H9 (cell line): Measurements from ENCODE around the gene RALGDS. TPM values are rescaled to one million over a fixed set of nuclear protein-coding genes. Genes with fewer than 3 reads are reported as not detected.

ENCODE experiments used
- DNase-seq: peaks from one replicate; pipeline ENCODE4 v3.0.0-alpha.2; 2017
- H2AFZ ChIP-seq: one replicate; pipeline ENCODE4 v1.6.1; 2013; ENCODE audit warnings: mild to moderate bottlenecking, low read length, control low read depth, moderate library complexity
- H2AK5ac ChIP-seq: 2 replicates; pipeline ENCODE4 v1.6.1; 2013; ENCODE audit warnings: low read length, control low read depth, mixed read lengths; ENCODE audit not compliant: insufficient read length
- H2BK120ac ChIP-seq: one replicate; pipeline ENCODE4 v1.6.1; 2013; ENCODE audit warnings: low read depth, mild to moderate bottlenecking, low read length, control low read depth, inconsistent platforms; ENCODE audit not compliant: poor library complexity, severe bottlenecking
- H2BK12ac ChIP-seq: 2 replicates; pipeline ENCODE4 v1.6.1; 2013; ENCODE audit warnings: low read length, control low read depth, mixed read lengths, low read depth; ENCODE audit not compliant: insufficient read length
- H2BK15ac ChIP-seq: 2 replicates; pipeline ENCODE4 v1.6.1; 2013; ENCODE audit warnings: low read depth, low read length, control low read depth
- H2BK20ac ChIP-seq: one replicate; pipeline ENCODE4 v1.6.1; 2013; ENCODE audit warnings: low read depth, mild to moderate bottlenecking, low read length, control low read depth, inconsistent platforms; ENCODE audit not compliant: poor library complexity, severe bottlenecking
- H2BK5ac ChIP-seq: 2 replicates; pipeline ENCODE4 v1.6.1; 2013; ENCODE audit warnings: low read length, control low read depth, mixed read lengths; ENCODE audit not compliant: insufficient read length
- H3K14ac ChIP-seq: 2 replicates; pipeline ENCODE4 v1.6.1; 2013; ENCODE audit warnings: low read length, control low read depth; ENCODE audit not compliant: insufficient read depth
- H3K18ac ChIP-seq: 2 replicates; pipeline ENCODE4 v1.6.1; 2013; ENCODE audit warnings: low read depth, mild to moderate bottlenecking, mixed read lengths, low read length, control low read depth; ENCODE audit not compliant: insufficient read length
- H3K23ac ChIP-seq: 2 replicates; pipeline ENCODE4 v1.6.1; 2013; ENCODE audit warnings: low read length, control low read depth, mixed read lengths, low read depth; ENCODE audit not compliant: insufficient read length
- H3K23me2 ChIP-seq: 2 replicates; pipeline ENCODE4 v1.6.1; 2013; ENCODE audit warnings: low read depth, mild to moderate bottlenecking, mixed read lengths, low read length, control low read depth; ENCODE audit not compliant: insufficient read length, poor library complexity, severe bottlenecking
- H3K27ac ChIP-seq: 2 replicates; pipeline ENCODE4 v1.5.1; 2013; ENCODE audit warnings: low read length, control low read depth, mixed read lengths, low read depth; ENCODE audit not compliant: insufficient read length
- H3K27me3 ChIP-seq: 2 replicates; pipeline ENCODE4 v1.6.1; 2013; ENCODE audit warnings: low read length, control low read depth, inconsistent platforms; ENCODE audit not compliant: insufficient read depth
- H3K4ac ChIP-seq: 2 replicates; pipeline ENCODE4 v1.6.1; 2013; ENCODE audit warnings: low read depth, mild to moderate bottlenecking, control low read depth, inconsistent platforms, low read length, moderate library complexity
- H3K4me1 ChIP-seq: 2 replicates; pipeline ENCODE4 v1.6.1; 2013; ENCODE audit warnings: low read length, control low read depth, inconsistent platforms; ENCODE audit not compliant: insufficient read depth
- H3K4me2 ChIP-seq: 2 replicates; pipeline ENCODE4 v1.6.1; 2013; ENCODE audit warnings: low read length, control low read depth, mixed read lengths; ENCODE audit not compliant: insufficient read length, insufficient read depth
- H3K56ac ChIP-seq: 2 replicates; pipeline ENCODE4 v1.6.1; 2013; ENCODE audit warnings: low read depth, mild to moderate bottlenecking, mixed read lengths, low read length, control low read depth; ENCODE audit not compliant: insufficient read length
- H3K79me1 ChIP-seq: 2 replicates; pipeline ENCODE4 v1.6.1; 2013; ENCODE audit warnings: low read depth, mild to moderate bottlenecking, moderate library complexity, low read length, control low read depth, inconsistent platforms; ENCODE audit not compliant: insufficient read depth, poor library complexity, severe bottlenecking
- H3K79me2 ChIP-seq: 2 replicates; pipeline ENCODE4 v1.6.1; 2013; ENCODE audit warnings: low read length, control low read depth, inconsistent platforms; ENCODE audit not compliant: insufficient read depth
- H3K9ac ChIP-seq: 2 replicates; pipeline ENCODE4 v1.6.1; 2013; ENCODE audit warnings: low read length, control low read depth, mixed read lengths; ENCODE audit not compliant: insufficient read length; ENCODE audit errors: extremely low read depth
- H3K9me3 ChIP-seq: one replicate; pipeline ENCODE4 v1.6.1; 2013; ENCODE audit warnings: low read depth, low read length, inconsistent platforms; ENCODE audit not compliant: control insufficient read depth
- H3T11ph ChIP-seq: one replicate; pipeline ENCODE4 v1.6.1; 2013; ENCODE audit warnings: mild to moderate bottlenecking, low read length, control low read depth, inconsistent platforms
- H4K20me1 ChIP-seq: one replicate; pipeline ENCODE4 v1.6.1; 2013; ENCODE audit not compliant: control insufficient read depth, insufficient read length, insufficient read depth
- H4K5ac ChIP-seq: 2 replicates; pipeline ENCODE4 v1.6.1; 2013; ENCODE audit warnings: low read depth, mild to moderate bottlenecking, mixed read lengths, low read length, control low read depth; ENCODE audit not compliant: insufficient read length
- H4K8ac ChIP-seq: replicated peaks from 2 replicates; pipeline ENCODE4 v1.6.1; 2013; ENCODE audit warnings: low read length, control low read depth, mixed read lengths, low read depth; ENCODE audit not compliant: insufficient read length
- H4K91ac ChIP-seq: 2 replicates; pipeline ENCODE4 v1.6.1; 2013; ENCODE audit warnings: low read depth, mild to moderate bottlenecking, moderate library complexity, mixed read lengths, low read length, control low read depth; ENCODE audit not compliant: insufficient read length
- H3K27ac Mint-ChIP-seq, 3 experiments: 2 replicates in 2 of 3; 3 replicates in 1 of 3; pipeline ENCODE4 v1.8.0; 2020 to 2021; ENCODE audit warnings: mixed read lengths in 3 of 3, mild to moderate bottlenecking in 1 of 3, moderate library complexity in 1 of 3
- H3K27me3 Mint-ChIP-seq: 2 replicates; pipeline ENCODE4 v1.8.0; 2021; ENCODE audit warnings: low read depth, mild to moderate bottlenecking, moderate library complexity, mixed read lengths
- H3K36me3 Mint-ChIP-seq, 3 experiments: 2 replicates in 2 of 3; 3 replicates in 1 of 3; pipeline ENCODE4 v1.8.0; 2020 to 2021; ENCODE audit warnings: low read depth in 3 of 3, mixed read lengths in 3 of 3; ENCODE audit not compliant: insufficient read depth in 1 of 3
- H3K4me1 Mint-ChIP-seq, 2 experiments: 2 replicates each; pipeline ENCODE4 v1.8.0; 2020; ENCODE audit warnings: mixed read lengths in 2 of 2
- H3K4me3 Mint-ChIP-seq, 2 experiments: 2 replicates in 1 of 2; 3 replicates in 1 of 2; pipeline ENCODE4 v1.8.0; 2020 to 2021; ENCODE audit warnings: mild to moderate bottlenecking in 2 of 2, mixed read lengths in 2 of 2, moderate library complexity in 1 of 2
- H3K9me3 Mint-ChIP-seq, 2 experiments: 2 replicates in 1 of 2; 3 replicates in 1 of 2; pipeline ENCODE4 v1.8.0; 2020; ENCODE audit warnings: mild to moderate bottlenecking in 2 of 2, mixed read lengths in 2 of 2, moderate library complexity in 1 of 2
- CTCF ChIP-seq: fragments of 200-600 bp; sonication (generic); conservative IDR thresholded peaks from 3 replicates; pipeline ENCODE4 v1.8.0; 2021; ENCODE audit warnings: antibody characterized with exemption, mild to moderate bottlenecking
- WGBS: extraction: QIAGEN DNeasy Blood & Tissue Kit; methylation state at CpG from one replicate; pipeline ENCODE4 v1.1.7; 2013; ENCODE audit warnings: missing lambda C conversion rate, low lambda C conversion rate, mixed read lengths; ENCODE audit not compliant: insufficient read length; ENCODE audit errors: extremely low coverage; 5-methylcytosine and 5-hydroxymethylcytosine counted together
- total RNA-seq: library from RNA; stranded (reverse); gene quantifications from 2 replicates; pipeline ENCODE4 v1.2.1, GENCODE V29; 2021

Gene RALGDS
- total RNA-seq, 1 experiment from 2014 or later = 21.3 TPM

GRCh38 chr9:133116346-133117231 lies 4.5 kb downstream of the RALGDS start:
- H3K14ac ChIP-seq = no peak overlapping the region
- no peak overlapping the region for H3K4me2 ChIP-seq
- H3K27me3 Mint-ChIP-seq = peaks cover 32% of the 10 kb centered on the region
- H4K91ac ChIP-seq = no peak overlapping the region
- no peak overlapping the region for H2AK5ac ChIP-seq
- H3K23me2 ChIP-seq = peaks cover 9% of the 10 kb centered on the region
- TF ChIP-seq CTCF = no peak
- H3K56ac ChIP-seq = no peak overlapping the region
- H3K27ac Mint-ChIP-seq = no peak overlapping the region; a peak in 2 of 7 replicates
- peaks cover 8% of the 10 kb centered on the region; the same call in 1 of the 2 replicates for H3K27me3 ChIP-seq
- H3K9ac ChIP-seq = no peak overlapping the region
- H2BK120ac ChIP-seq = no peak overlapping the region
- no peaks in the 10 kb centered on the region for H3K79me1 ChIP-seq
- no peak overlapping the region for H3K23ac ChIP-seq
- no peak overlapping the region for H3K4ac ChIP-seq
- peaks cover 11 to 29% of the 10 kb centered on the region in 2 experiments for H3K4me1 Mint-ChIP-seq
- no peak overlapping the region for H3K18ac ChIP-seq
- H4K8ac ChIP-seq = no peak overlapping the region
- no peak overlapping the region for H2BK15ac ChIP-seq
- H3T11ph ChIP-seq = no peak overlapping the region
- no peaks in the 10 kb centered on the region for H3K9me3 ChIP-seq
- H3K27ac ChIP-seq = no peak overlapping the region
- no peaks in the 10 kb centered on the region; a peak in 1 of 7 replicates for H3K36me3 Mint-ChIP-seq
- no peak for DNase-seq
- WGBS = no CpG with 5 or more reads among the region's 20 CpGs
- no peak overlapping the region; a peak in 1 of 5 replicates for H3K4me3 Mint-ChIP-seq
- no peaks in the 10 kb centered on the region for H3K79me2 ChIP-seq
- peaks cover 8% of the 10 kb centered on the region for H4K20me1 ChIP-seq
- H4K5ac ChIP-seq = no peak overlapping the region
- H2BK5ac ChIP-seq = no peak overlapping the region
- no peak overlapping the region for H2AFZ ChIP-seq
- peaks cover 3% of the 10 kb centered on the region; the same call in 1 of the 2 replicates for H3K4me1 ChIP-seq
- no peak overlapping the region for H2BK12ac ChIP-seq
- H2BK20ac ChIP-seq = no peak overlapping the region
- H3K9me3 Mint-ChIP-seq = no peaks in the 10 kb centered on the region
